ENCODE results near the gene CDH23.

The CDH23 gene

GRCh38 chr10:71653044-71653443, 256.3 kb downstream of the CDH23 start:
- peaks cover 60% of the 10 kb centered on the region for H3K27me3 ChIP-seq (ENCODE audit: insufficient read depth, low read depth)
- no peaks in the 10 kb centered on the region for H3K4me1 ChIP-seq (ENCODE audit: low read depth, poor library complexity, severe bottlenecking)
- no peak overlapping the region for H3K4me2 ChIP-seq
- no peaks in the 10 kb centered on the region for H4K20me1 ChIP-seq (ENCODE audit: insufficient read depth)
- H3K4me3 ChIP-seq (IDR thresholded peaks at IDR 0.05; ENCODE audit: insufficient read depth, low read depth, low read length) = no peak overlapping the region
- TF ChIP-seq, protein P1, sequence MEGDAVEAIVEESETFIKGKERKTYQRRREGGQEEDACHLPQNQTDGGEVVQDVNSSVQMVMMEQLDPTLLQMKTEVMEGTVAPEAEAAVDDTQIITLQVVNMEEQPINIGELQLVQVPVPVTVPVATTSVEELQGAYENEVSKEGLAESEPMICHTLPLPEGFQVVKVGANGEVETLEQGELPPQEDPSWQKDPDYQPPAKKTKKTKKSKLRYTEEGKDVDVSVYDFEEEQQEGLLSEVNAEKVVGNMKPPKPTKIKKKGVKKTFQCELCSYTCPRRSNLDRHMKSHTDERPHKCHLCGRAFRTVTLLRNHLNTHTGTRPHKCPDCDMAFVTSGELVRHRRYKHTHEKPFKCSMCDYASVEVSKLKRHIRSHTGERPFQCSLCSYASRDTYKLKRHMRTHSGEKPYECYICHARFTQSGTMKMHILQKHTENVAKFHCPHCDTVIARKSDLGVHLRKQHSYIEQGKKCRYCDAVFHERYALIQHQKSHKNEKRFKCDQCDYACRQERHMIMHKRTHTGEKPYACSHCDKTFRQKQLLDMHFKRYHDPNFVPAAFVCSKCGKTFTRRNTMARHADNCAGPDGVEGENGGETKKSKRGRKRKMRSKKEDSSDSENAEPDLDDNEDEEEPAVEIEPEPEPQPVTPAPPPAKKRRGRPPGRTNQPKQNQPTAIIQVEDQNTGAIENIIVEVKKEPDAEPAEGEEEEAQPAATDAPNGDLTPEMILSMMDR (conservative IDR thresholded peaks at IDR 0.05; ENCODE audit: low read depth, low read length) = no peak
- H3K79me2 ChIP-seq (ENCODE audit: insufficient read depth, low read depth) = no peaks in the 10 kb centered on the region
- no peak overlapping the region for H3K27ac ChIP-seq
- H2AFZ ChIP-seq (ENCODE audit: low read depth) = no peak overlapping the region
- H3K36me3 ChIP-seq (ENCODE audit: insufficient read depth) = no peaks in the 10 kb centered on the region
- no peak overlapping the region for H3K9ac ChIP-seq

- H3K27me3 ChIP-seq (ENCODE audit: insufficient read depth, low read depth) = peaks cover 62% of the 10 kb centered on the region
- no peaks in the 10 kb centered on the region for H3K79me2 ChIP-seq (ENCODE audit: insufficient read depth, low read depth)
- H2AFZ ChIP-seq (ENCODE audit: low read depth) = no peak overlapping the region
- no peak overlapping the region for H3K4me2 ChIP-seq
- no peaks in the 10 kb centered on the region for H4K20me1 ChIP-seq (ENCODE audit: insufficient read depth)
- H3K4me3 ChIP-seq (IDR thresholded peaks at IDR 0.05; ENCODE audit: insufficient read depth, low read depth, low read length) = no peak overlapping the region
- no peak overlapping the region for H3K27ac ChIP-seq
- no peak overlapping the region for H3K9ac ChIP-seq
- H3K4me1 ChIP-seq (ENCODE audit: low read depth, poor library complexity, severe bottlenecking) = no peaks in the 10 kb centered on the region
- TF ChIP-seq, protein P1 (conservative IDR thresholded peaks at IDR 0.05; ENCODE audit: low read depth, low read length) = no peak
- no peaks in the 10 kb centered on the region for H3K36me3 ChIP-seq (ENCODE audit: insufficient read depth)
Observed at GRCh38 chr10:71656220-71656619, 259.5 kb downstream of the CDH23 start.

GRCh38 chr10:71657604-71658466, 261.1 kb downstream of the CDH23 start:
- H3K27ac ChIP-seq = no peak overlapping the region
- H3K4me3 ChIP-seq (IDR thresholded peaks at IDR 0.05; ENCODE audit: insufficient read depth, low read depth, low read length) = no peak overlapping the region
- no peak overlapping the region for H3K9ac ChIP-seq
- no peaks in the 10 kb centered on the region for H3K36me3 ChIP-seq (ENCODE audit: insufficient read depth)
- H3K4me1 ChIP-seq (ENCODE audit: low read depth, poor library complexity, severe bottlenecking) = no peaks in the 10 kb centered on the region
- no peak overlapping the region for H2AFZ ChIP-seq (ENCODE audit: low read depth)
- no peaks in the 10 kb centered on the region for H3K79me2 ChIP-seq (ENCODE audit: insufficient read depth, low read depth)
- TF ChIP-seq, protein P1 (conservative IDR thresholded peaks at IDR 0.05; ENCODE audit: low read depth, low read length) = no peak
- H3K27me3 ChIP-seq (ENCODE audit: insufficient read depth, low read depth) = peaks cover 59% of the 10 kb centered on the region
- no peaks in the 10 kb centered on the region for H4K20me1 ChIP-seq (ENCODE audit: insufficient read depth)
- H3K4me2 ChIP-seq = no peak overlapping the region

- H3K9ac ChIP-seq = no peak overlapping the region
Observed at GRCh38 chr10:71658467-71658745, 261.7 kb downstream of the CDH23 start.

More at GRCh38 chr10:71658467-71658745, 261.7 kb downstream of the CDH23 start:
- H3K36me3 ChIP-seq (ENCODE audit: insufficient read depth) = no peaks in the 10 kb centered on the region
- TF ChIP-seq, protein P1 (conservative IDR thresholded peaks at IDR 0.05; ENCODE audit: low read depth, low read length) = no peak
- H2AFZ ChIP-seq (ENCODE audit: low read depth) = no peak overlapping the region
- no peaks in the 10 kb centered on the region for H4K20me1 ChIP-seq (ENCODE audit: insufficient read depth)
- H3K4me2 ChIP-seq = no peak overlapping the region
- no peaks in the 10 kb centered on the region for H3K79me2 ChIP-seq (ENCODE audit: insufficient read depth, low read depth)
- H3K4me3 ChIP-seq (IDR thresholded peaks at IDR 0.05; ENCODE audit: insufficient read depth, low read depth, low read length) = no peak overlapping the region
- no peaks in the 10 kb centered on the region for H3K4me1 ChIP-seq (ENCODE audit: low read depth, poor library complexity, severe bottlenecking)
- no peak overlapping the region for H3K27ac ChIP-seq
- peaks cover 63% of the 10 kb centered on the region for H3K27me3 ChIP-seq (ENCODE audit: insufficient read depth, low read depth)
